ENCODE measurements around the gene DGCR2. TPM values are rescaled to one million over a fixed set of nuclear protein-coding genes. Genes with fewer than 3 reads are reported as not detected.

DGCR2 gene
- total and polyA plus RNA-seq, 2 experiments from 2014 or later, result 65.8 to 82.1 TPM

- Histone ChIP-seq H3K36me3 (no peaks in the 10 kb centered on the region), H3K9me3 (ENCODE audit: low read depth) (no peaks in the 10 kb centered on the region), H3K4me1 (ENCODE audit: low read depth) (no peaks in the 10 kb centered on the region), H3K27me3 (peaks cover 1% of the 10 kb centered on the region), H3K4me3 (no peak overlapping the region), H3K27ac (no peak overlapping the region)
- no peak for TF ChIP-seq CTCF (IDR thresholded peaks at IDR 0.05; ENCODE audit: low read depth, low read length)
- DNase-seq (ENCODE audit: low read depth in 1 of 2, low spot score in 1 of 2), result no peak
Observed at GRCh38 chr22:18995327-18995711, 126.9 kb downstream of the DGCR2 start.

- DNase-seq (ENCODE audit: low read depth in 1 of 2, low spot score in 1 of 2), result peak in 1 of 2 donors; percentile 58
- TF ChIP-seq CTCF (IDR thresholded peaks at IDR 0.05; ENCODE audit: low read depth, low read length), result no peak
- H3K4me3 ChIP-seq, result no peak overlapping the region
- no peaks in the 10 kb centered on the region for H3K36me3 ChIP-seq
- H3K4me1 ChIP-seq (ENCODE audit: low read depth), result no peaks in the 10 kb centered on the region
- no peak overlapping the region for H3K27ac ChIP-seq
- no peaks in the 10 kb centered on the region for H3K27me3 ChIP-seq
- H3K9me3 ChIP-seq (ENCODE audit: low read depth), result no peaks in the 10 kb centered on the region
Observed at GRCh38 chr22:18994701-18995326, 127.4 kb downstream of the DGCR2 start.

- Histone ChIP-seq H3K4me1 (ENCODE audit: low read depth) (no peaks in the 10 kb centered on the region), H3K4me3 (no peak overlapping the region), H3K27me3 (no peaks in the 10 kb centered on the region), H3K9me3 (ENCODE audit: low read depth) (no peaks in the 10 kb centered on the region), H3K36me3 (no peaks in the 10 kb centered on the region), H3K27ac (no peak overlapping the region)
- TF ChIP-seq CTCF (IDR thresholded peaks at IDR 0.05; ENCODE audit: low read depth, low read length), result no peak
- no peak for DNase-seq (ENCODE audit: low read depth in 1 of 2, low spot score in 1 of 2)
Observed at GRCh38 chr22:18994056-18994455, 128.2 kb downstream of the DGCR2 start.

- no peak for TF ChIP-seq CTCF (IDR thresholded peaks at IDR 0.05; ENCODE audit: low read depth, low read length)
- Histone ChIP-seq H3K4me3 (no peak overlapping the region), H3K36me3 (no peaks in the 10 kb centered on the region), H3K27me3 (no peaks in the 10 kb centered on the region), H3K9me3 (ENCODE audit: low read depth) (no peaks in the 10 kb centered on the region), H3K4me1 (ENCODE audit: low read depth) (no peaks in the 10 kb centered on the region), H3K27ac (no peak overlapping the region)
- no peak for DNase-seq (ENCODE audit: low read depth in 1 of 2, low spot score in 1 of 2)
Observed at GRCh38 chr22:18992543-18993198, 129.5 kb downstream of the DGCR2 start.

GRCh38 chr22:18991821-18992442 is 130.3 kb downstream of the DGCR2 start:
- no peak for TF ChIP-seq CTCF (IDR thresholded peaks at IDR 0.05; ENCODE audit: low read depth, low read length)
- Histone ChIP-seq H3K27ac (no peak overlapping the region), H3K27me3 (no peaks in the 10 kb centered on the region), H3K4me3 (no peak overlapping the region), H3K9me3 (ENCODE audit: low read depth) (no peaks in the 10 kb centered on the region), H3K4me1 (ENCODE audit: low read depth) (no peaks in the 10 kb centered on the region), H3K36me3 (no peaks in the 10 kb centered on the region)
- DNase-seq (ENCODE audit: low read depth in 1 of 2, low spot score in 1 of 2), result no peak

Measured in cardiac muscle cell (in vitro differentiated cells and primary cell).